ENCODE measurements around the gene PRDM16.

DNA sequence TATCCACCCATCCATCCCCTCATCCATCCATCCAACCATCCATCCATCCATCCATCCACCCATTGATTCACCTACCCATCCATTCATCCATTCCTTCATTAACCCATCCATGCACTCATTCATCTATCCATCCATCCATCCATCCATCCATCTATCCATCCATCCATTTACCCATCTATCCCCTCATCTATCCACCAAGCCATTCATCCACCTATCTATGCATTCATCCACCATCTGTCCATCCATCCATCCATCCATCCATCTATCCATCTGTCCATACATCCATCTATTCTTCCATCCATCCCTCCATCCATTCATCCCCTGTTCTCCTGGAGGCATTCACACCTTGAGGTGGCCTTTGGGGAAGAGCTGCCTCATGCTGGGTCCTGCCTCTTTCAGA is 107.0 kb downstream of the PRDM16 start:
- TF ChIP-seq POLR2A (IDR thresholded peaks at IDR 0.05; ENCODE audit: low read length), result no peak
- TF ChIP-seq GATA1 (IDR thresholded peaks at IDR 0.05; ENCODE audit: low read depth, low read length), result no peak

Data from erythroblast (primary cell).